Activated B cell treated with CpG ODN at 0.5 μM for 24 hours (primary cell): ENCODE data around the gene PARVB. TPM values are rescaled to one million over a fixed set of nuclear protein-coding genes. Genes with fewer than 3 reads are reported as not detected.

Experiments
- ATAC-seq: fragments of 200-7000 bp; cut with Tn5 transposase; one replicate; pipeline ENCODE4 v1.10.0; 2021; ENCODE audit warnings: low read depth, mild to moderate bottlenecking, moderate library complexity
- CTCF ChIA-PET: fragments of 350-600 bp; sonication (Branson Sonifier 250); formaldehyde crosslinking; loops from one replicate; lab custom pipeline; 2021; ENCODE audit warnings: antibody characterized with exemption; lab: Charles Lee
- POLR2A ChIA-PET: fragments of 350-600 bp; sonication (Branson Sonifier 250); formaldehyde crosslinking; loops from one replicate; lab custom pipeline; 2021; ENCODE audit warnings: antibody characterized with exemption; lab: Charles Lee
- DNase-seq: peaks from one replicate; pipeline ENCODE4 v3.0.0; 2022
- H3K27ac Mint-ChIP-seq: one replicate; pipeline ENCODE4 v1.8.0; 2020; ENCODE audit warnings: mixed read lengths
- H3K27me3 Mint-ChIP-seq: one replicate; pipeline ENCODE4 v1.8.0; 2021; ENCODE audit warnings: mixed read lengths
- H3K36me3 Mint-ChIP-seq: one replicate; pipeline ENCODE4 v1.8.0; 2021; ENCODE audit warnings: low read depth, mixed read lengths
- H3K4me1 Mint-ChIP-seq: one replicate; pipeline ENCODE4 v1.8.0; 2021; ENCODE audit warnings: mixed read lengths
- H3K4me3 Mint-ChIP-seq: one replicate; pipeline ENCODE4 v1.8.0; 2020; ENCODE audit warnings: mild to moderate bottlenecking, mixed read lengths
- H3K9me3 Mint-ChIP-seq: one replicate; pipeline ENCODE4 v1.8.0; 2020; ENCODE audit warnings: mixed read lengths
- CTCF ChIP-seq: fragments of 200-600 bp; IDR thresholded peaks from one replicate; pipeline ENCODE4 v1.8.0; 2022; ENCODE audit warnings: antibody characterized with exemption, mild to moderate bottlenecking
- intact Hi-C: fragments of 100-400 bp; cut with micrococcal nuclease; formaldehyde crosslinking; loops from one replicate; pipeline ENCODE4 v1.15.1; 2024
- total RNA-seq: library from RNA; stranded (reverse); gene quantifications from 2 replicates; pipeline ENCODE4 v1.2.3, GENCODE V29; 2022

Gene PARVB
- total RNA-seq, 1 donor from 2014 or later: 53.5 TPM

- ATAC-seq (no peak), DNase-seq (no peak)
- Mint-ChIP-seq H3K27me3 (no peaks in the 10 kb centered on the region), H3K9me3 (no peaks in the 10 kb centered on the region), H3K4me3 (no peak overlapping the region), H3K4me1 (peaks cover 6% of the 10 kb centered on the region), H3K36me3 (peaks cover 66% of the 10 kb centered on the region), H3K27ac (no peak overlapping the region)
- ChIA-PET POLR2A (no interaction called here), CTCF (no interaction called here)
- TF ChIP-seq CTCF: no peak
- intact Hi-C loops: no loop called here
These were observed 94.7 kb downstream of the PARVB start for GRCh38 chr22:44118645-44119315.

- TF ChIP-seq CTCF: no peak
- DNase-seq (no peak), ATAC-seq (no peak)
- peaks cover 6% of the 10 kb centered on the region for H3K4me1 Mint-ChIP-seq
- H3K9me3 Mint-ChIP-seq: peaks cover 2% of the 10 kb centered on the region
- POLR2A ChIA-PET: no interaction called here
- H3K27ac Mint-ChIP-seq: no peak overlapping the region
- CTCF ChIA-PET: no interaction called here
- H3K36me3 Mint-ChIP-seq: peaks cover 74% of the 10 kb centered on the region
- no peak overlapping the region for H3K4me3 Mint-ChIP-seq
- H3K27me3 Mint-ChIP-seq: no peaks in the 10 kb centered on the region
- intact Hi-C loops: no loop called here
These were observed 95.7 kb downstream of the PARVB start for GRCh38 chr22:44119669-44120313.

- intact Hi-C loops: no loop called here
- ATAC-seq (no peak), DNase-seq (no peak)
- TF ChIP-seq CTCF: no peak
- H3K4me1 Mint-ChIP-seq: peaks cover 6% of the 10 kb centered on the region
- no peaks in the 10 kb centered on the region for H3K27me3 Mint-ChIP-seq
- no peak overlapping the region for H3K4me3 Mint-ChIP-seq
- ChIA-PET CTCF (no interaction called here), POLR2A (no interaction called here)
- peaks cover 78% of the 10 kb centered on the region for H3K36me3 Mint-ChIP-seq
- H3K27ac Mint-ChIP-seq: no peak overlapping the region
- H3K9me3 Mint-ChIP-seq: peaks cover 5% of the 10 kb centered on the region
These were observed 96.2 kb downstream of the PARVB start for GRCh38 chr22:44120314-44120704.

GRCh38 chr22:44125421-44125820, 101.3 kb downstream of the PARVB start:
- peaks cover 18% of the 10 kb centered on the region for H3K9me3 Mint-ChIP-seq
- ChIA-PET POLR2A (no interaction called here), CTCF (no interaction called here)
- H3K27me3 Mint-ChIP-seq: no peaks in the 10 kb centered on the region
- TF ChIP-seq CTCF: no peak
- H3K27ac Mint-ChIP-seq: no peak overlapping the region
- intact Hi-C loops: no loop called here
- H3K4me3 Mint-ChIP-seq: no peak overlapping the region
- ATAC-seq (no peak), DNase-seq (no peak)
- H3K36me3 Mint-ChIP-seq: peaks cover 80% of the 10 kb centered on the region
- H3K4me1 Mint-ChIP-seq: peaks cover 5% of the 10 kb centered on the region

- POLR2A ChIA-PET: no interaction called here
- H3K4me3 Mint-ChIP-seq: no peak overlapping the region
- intact Hi-C loops: no loop called here
- H3K27ac Mint-ChIP-seq: no peak overlapping the region
- peaks cover 75% of the 10 kb centered on the region for H3K36me3 Mint-ChIP-seq
- no peaks in the 10 kb centered on the region for H3K27me3 Mint-ChIP-seq
- ATAC-seq (no peak), DNase-seq (no peak)
- H3K4me1 Mint-ChIP-seq: peaks cover 5% of the 10 kb centered on the region
- CTCF ChIA-PET: no interaction called here
- peaks cover 18% of the 10 kb centered on the region for H3K9me3 Mint-ChIP-seq
- no peak for TF ChIP-seq CTCF
These were observed 102.7 kb downstream of the PARVB start for GRCh38 chr22:44126807-44127206.
